Ascending aorta (tissue), 2 donors: ENCODE data around the gene SOX13. TPM values are rescaled to one million over a fixed set of nuclear protein-coding genes. Genes with fewer than 3 reads are reported as not detected.

Source experiments
- DNase-seq, 2 donors: peaks; one replicate each; pipeline ENCODE4 v3.0.0-alpha.2; 2019; ENCODE audit warnings: low spot score in 2 of 2
- H3K27ac ChIP-seq, 2 donors: fragments of 200-600 bp; sonication (generic); one replicate each; pipeline ENCODE4 v1.5.1; 2016 to 2017; ENCODE audit warnings: mild to moderate bottlenecking in 1 of 2
- H3K27me3 ChIP-seq: fragments of 200-600 bp; sonication (generic); one replicate; pipeline ENCODE4 v1.5.1; 2017
- H3K36me3 ChIP-seq, 2 donors: fragments of 200-600 bp; sonication (generic); one replicate each; pipeline ENCODE4 v1.5.1; 2016
- H3K4me1 ChIP-seq, 2 donors: fragments of 200-600 bp; sonication (generic); one replicate each; pipeline ENCODE4 v1.5.1; 2016 to 2017; ENCODE audit warnings: mild to moderate bottlenecking in 1 of 2
- H3K4me3 ChIP-seq, 2 donors: fragments of 200-600 bp; sonication (generic); one replicate each; pipeline ENCODE4 v1.5.1; 2016 to 2017; ENCODE audit warnings: mild to moderate bottlenecking in 1 of 2
- H3K9me3 ChIP-seq, 2 donors: fragments of 200-600 bp; sonication (generic); one replicate each; pipeline ENCODE4 v1.5.1; 2016
- CTCF ChIP-seq, 3 experiments: fragments of 200-600 bp in 2 of 3; fragments of 450-650 bp in 1 of 3; sonication (generic) in 2 of 3; IDR thresholded peaks; one replicate each; pipeline ENCODE4 v1.5.1; 2016 to 2019; ENCODE audit warnings: antibody characterized with exemption in 3 of 3, mild to moderate bottlenecking in 1 of 3, moderate library complexity in 1 of 3
- intact Hi-C: fragments of 100-400 bp; cut with DNase I; formaldehyde crosslinking; loops from one replicate; pipeline ENCODE4 v1.15.1; 2023
- total RNA-seq: library from RNA; depleted of rRNA; stranded (reverse); fragments of >200 nt; gene quantifications from one replicate; pipeline ENCODE4 v1.1.0, GENCODE V29; 2016

The SOX13 gene
- total RNA-seq, 1 donor from 2014 or later = 70.1 TPM

- H3K4me1 ChIP-seq = peaks cover 0 to 8% of the 10 kb centered on the region in 2 donors
- no peak overlapping the region for H3K4me3 ChIP-seq
- H3K27me3 ChIP-seq = no peaks in the 10 kb centered on the region
- no peak for DNase-seq
- no peak overlapping the region for H3K27ac ChIP-seq
- no peaks in the 10 kb centered on the region for H3K9me3 ChIP-seq
- intact Hi-C loops = loop anchor here (5.0 kb wide), 1 partner anchor 354 kb away; no protein-coding TSS in a partner anchor
- H3K36me3 ChIP-seq = no peaks in the 10 kb centered on the region
- TF ChIP-seq CTCF (IDR thresholded peaks at IDR 0.05) = no peak
Measured at GRCh38 chr1:204153667-204154066, 80.8 kb downstream of the SOX13 start.

DNA sequence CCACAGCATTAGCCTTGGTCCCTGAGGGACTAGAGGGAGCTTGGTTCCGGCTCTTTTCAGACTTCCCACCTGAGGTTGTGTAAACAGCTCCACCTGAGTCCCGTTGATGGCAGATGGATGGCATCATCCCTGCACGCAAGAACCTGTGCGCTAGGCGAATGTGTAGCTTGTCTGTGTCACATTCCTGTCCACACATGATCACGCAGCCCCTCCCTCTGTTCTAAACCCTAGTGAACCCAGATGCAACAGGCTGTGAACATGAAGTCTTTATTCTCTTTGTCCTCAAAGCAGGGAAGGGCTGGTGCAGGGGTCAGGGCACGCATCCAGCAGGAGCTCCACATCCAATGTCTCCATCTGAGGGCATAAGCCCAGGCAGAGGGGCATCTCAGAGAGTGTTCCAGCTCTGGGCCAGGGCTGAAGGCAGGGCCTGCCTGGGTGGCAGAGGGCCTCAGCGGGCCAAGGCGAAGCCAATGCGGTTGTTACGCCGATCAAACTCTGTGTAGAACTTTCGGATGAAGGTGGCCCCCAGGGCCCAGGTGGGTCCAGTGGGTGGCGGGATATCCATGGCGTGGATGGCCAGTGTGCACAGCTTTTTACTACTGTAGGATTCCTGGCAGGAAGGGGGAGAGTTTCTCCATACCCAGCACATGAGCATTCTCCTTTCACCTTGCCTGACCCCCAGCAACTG lies 81.8 kb downstream of the SOX13 start:
- no peak for TF ChIP-seq CTCF (IDR thresholded peaks at IDR 0.05)
- no peak overlapping the region for H3K4me3 ChIP-seq
- no peaks in the 10 kb centered on the region for H3K9me3 ChIP-seq
- no peaks in the 10 kb centered on the region for H3K36me3 ChIP-seq
- H3K27me3 ChIP-seq = no peaks in the 10 kb centered on the region
- intact Hi-C loops = loop anchor here (5.0 kb wide), 1 partner anchor 353 kb away; no protein-coding TSS in a partner anchor
- DNase-seq = no peak
- H3K27ac ChIP-seq = no peak overlapping the region
- peaks cover 0 to 8% of the 10 kb centered on the region in 2 donors for H3K4me1 ChIP-seq

DNA sequence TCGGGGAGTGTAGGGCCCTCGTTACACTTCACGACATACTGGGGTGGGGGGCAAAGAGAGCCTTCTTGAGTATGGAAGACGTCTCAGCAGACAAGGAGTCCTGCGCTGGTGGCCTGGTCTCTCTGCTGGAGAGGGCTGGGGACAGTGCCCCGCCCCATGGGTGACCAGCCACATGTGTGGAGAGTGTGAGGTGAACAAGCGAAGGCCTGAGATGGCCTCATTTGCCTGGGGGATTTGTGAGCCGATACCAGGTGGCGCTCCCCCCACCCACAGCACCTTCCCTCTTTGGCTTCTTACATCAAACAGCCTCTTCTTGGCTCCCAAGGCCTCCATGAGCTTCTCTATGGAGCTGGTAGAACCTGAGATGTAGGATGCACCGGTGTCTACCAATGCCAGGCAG lies 83.0 kb downstream of the SOX13 start:
- intact Hi-C loops = no loop called here
- H3K36me3 ChIP-seq = no peaks in the 10 kb centered on the region
- no peaks in the 10 kb centered on the region for H3K9me3 ChIP-seq
- H3K27me3 ChIP-seq = no peaks in the 10 kb centered on the region
- no peak for TF ChIP-seq CTCF (IDR thresholded peaks at IDR 0.05)
- no peak overlapping the region for H3K27ac ChIP-seq
- H3K4me1 ChIP-seq = peaks cover 0 to 8% of the 10 kb centered on the region in 2 donors
- DNase-seq = no peak
- no peak overlapping the region for H3K4me3 ChIP-seq

GRCh38 chr1:204157962-204158361 lies 85.0 kb downstream of the SOX13 start:
- Histone ChIP-seq H3K9me3 (no peaks in the 10 kb centered on the region), H3K4me1 (peaks cover 0 to under 1% of the 10 kb centered on the region in 2 donors), H3K27ac (no peak overlapping the region), H3K4me3 (no peak overlapping the region), H3K36me3 (no peaks in the 10 kb centered on the region), H3K27me3 (no peaks in the 10 kb centered on the region)
- intact Hi-C loops = no loop called here
- no peak for DNase-seq
- TF ChIP-seq CTCF (IDR thresholded peaks at IDR 0.05) = no peak

GRCh38 chr1:204161609-204162493 lies 88.9 kb downstream of the SOX13 start:
- TF ChIP-seq CTCF (IDR thresholded peaks at IDR 0.05) = no peak
- H3K9me3 ChIP-seq = no peaks in the 10 kb centered on the region
- intact Hi-C loops = loop anchor here (1.0 to 2.0 kb wide), 2 partner anchors 45 to 201 kb away; no protein-coding TSS in a partner anchor
- H3K4me1 ChIP-seq = no peaks in the 10 kb centered on the region
- no peaks in the 10 kb centered on the region for H3K36me3 ChIP-seq
- no peak for DNase-seq
- no peak overlapping the region for H3K4me3 ChIP-seq
- H3K27me3 ChIP-seq = no peaks in the 10 kb centered on the region
- H3K27ac ChIP-seq = no peak overlapping the region
